HepG2 (cell line): Measurements from ENCODE around the gene ZNF419.

ENCODE experiments used
- AGO1 ChIP-seq: fragments of 200-400 bp; formaldehyde crosslinking; IDR thresholded peaks from 2 replicates; pipeline ENCODE4 v1.6.1; 2017; ENCODE audit warnings: mild to moderate bottlenecking, low read depth, low read length, moderate library complexity; ENCODE audit not compliant: poor library complexity, severe bottlenecking
- CHD4 ChIP-seq: fragments of 200-600 bp; sonication (generic); IDR thresholded peaks from 2 replicates; pipeline ENCODE4 v1.7.0; 2017; ENCODE audit warnings: mild to moderate bottlenecking, low read length, borderline replicate concordance
- EP300 ChIP-seq, 3 experiments: sonication (generic) in 1 of 3; formaldehyde crosslinking in 1 of 3; IDR thresholded peaks; 2 replicates each; pipeline versions ENCODE4 v1.5.1 to v1.6.1; 2011 to 2020; ENCODE audit warnings: low read depth in 2 of 3, low read length in 2 of 3, borderline replicate concordance in 1 of 3, improper control_type of control experiment in 1 of 3, mild to moderate bottlenecking in 1 of 3, missing genetic modification reagents in 1 of 3, moderate library complexity in 1 of 3
- EZH2 ChIP-seq: conservative IDR thresholded peaks from 2 replicates; pipeline ENCODE4 v1.6.1; 2012; ENCODE audit warnings: mild to moderate bottlenecking, low read depth, low read length, moderate library complexity
- GATAD2A ChIP-seq: IDR thresholded peaks from 2 replicates; pipeline ENCODE4 v1.6.1; 2016
- JUND ChIP-seq: sonication (generic); formaldehyde crosslinking; IDR thresholded peaks from 2 replicates; pipeline ENCODE4 v1.8.0; 2022; ENCODE audit warnings: mild to moderate bottlenecking, missing genetic modification reagents
- POLR2A ChIP-seq, 2 experiments: IDR thresholded peaks; 2 replicates each; pipeline ENCODE4 v1.6.1; 2011; ENCODE audit warnings: low read depth in 2 of 2, low read length in 2 of 2, mild to moderate bottlenecking in 1 of 2, moderate library complexity in 1 of 2; ENCODE audit not compliant: insufficient read depth in 1 of 2
- SUZ12 ChIP-seq: fragments of 150-350 bp; IDR thresholded peaks from 2 replicates; pipeline ENCODE4 v1.6.1; 2014; ENCODE audit warnings: low read depth, low read length
- ZNF382 ChIP-seq: sonication (generic); formaldehyde crosslinking; IDR thresholded peaks from 2 replicates; pipeline ENCODE4 v1.5.0; 2020; ENCODE audit warnings: missing genetic modification reagents, mild to moderate bottlenecking, borderline replicate concordance
- ZNF629 ChIP-seq: sonication (generic); formaldehyde crosslinking; conservative IDR thresholded peaks from 2 replicates; pipeline ENCODE4 v1.5.0; 2020; ENCODE audit warnings: missing genetic modification reagents
- ZNF839 ChIP-seq: sonication (generic); formaldehyde crosslinking; IDR thresholded peaks from 2 replicates; pipeline ENCODE4 v1.4.0; 2020; ENCODE audit warnings: missing genetic modification reagents, mild to moderate bottlenecking, borderline replicate concordance
- TF ChIP-seq, protein P1 (sequence below): sonication (generic); formaldehyde crosslinking; IDR thresholded peaks from 2 replicates; pipeline ENCODE4 v1.8.0; 2022; ENCODE audit warnings: low read depth, missing genetic modification reagents

DNA sequence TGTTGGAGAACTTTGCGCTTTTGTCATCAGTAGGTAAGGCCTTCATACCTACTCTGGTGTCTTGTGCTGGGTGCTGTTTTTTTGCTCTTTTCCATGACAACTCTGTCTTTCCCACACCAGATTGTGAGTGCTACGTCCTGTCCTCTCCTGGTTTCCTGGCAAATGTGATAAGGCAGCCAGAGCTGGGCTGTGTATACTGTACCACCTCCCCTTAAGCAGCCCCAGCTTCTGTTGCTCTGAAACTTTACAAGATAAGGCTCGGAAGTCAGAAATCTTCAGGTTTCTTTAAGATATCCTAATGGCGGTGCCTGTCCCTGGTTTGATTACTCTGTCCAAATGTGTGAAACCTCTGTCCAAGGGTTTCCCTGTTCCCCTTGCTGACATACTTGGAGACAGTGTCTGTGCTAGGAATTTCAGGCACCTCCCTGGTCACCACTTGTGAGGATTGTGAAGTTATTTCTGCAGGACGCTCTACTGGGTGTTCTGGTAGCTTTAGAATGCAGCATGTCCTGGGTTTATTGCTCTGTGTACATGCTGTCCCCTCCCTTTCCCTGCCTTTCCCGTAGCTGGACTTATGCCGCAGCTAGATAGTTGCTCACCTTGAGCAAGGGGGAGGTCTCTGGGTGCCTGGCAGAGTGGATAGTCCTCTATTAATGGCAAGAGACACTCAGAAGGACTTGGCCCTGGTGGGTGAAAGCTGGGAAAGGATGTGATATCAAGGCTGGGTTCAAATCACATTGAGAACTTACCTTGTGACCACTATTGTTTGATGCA, 45.4 kb upstream of the ZNF419 start:
- TF ChIP-seq EZH2, result no peak
- no peak for TF ChIP-seq CHD4
- no peak for TF ChIP-seq ZNF382
- no peak for TF ChIP-seq ZNF629 (CRISPR knock-in tag)
- no peak for TF ChIP-seq JUND (CRISPR knock-in tag)
- TF ChIP-seq POLR2A (IDR thresholded peaks at IDR 0.05; ENCODE audit: insufficient read depth in 1 of 2, low read depth in 2 of 2, low read length in 2 of 2), result no peak
- TF ChIP-seq GATAD2A, result no peak
- TF ChIP-seq SUZ12, result no peak
- TF ChIP-seq AGO1, result no peak
- no peak for TF ChIP-seq ZNF839 (CRISPR knock-in tag)
- TF ChIP-seq EP300 (IDR thresholded peaks at IDR 0.05; ENCODE audit: low read depth in 2 of 2, low read length in 2 of 2), result no peak
- no peak for TF ChIP-seq EP300 (CRISPR knock-in tag; IDR thresholded peaks at IDR 0.05; ENCODE audit: borderline replicate concordance)
- TF ChIP-seq, protein P1, sequence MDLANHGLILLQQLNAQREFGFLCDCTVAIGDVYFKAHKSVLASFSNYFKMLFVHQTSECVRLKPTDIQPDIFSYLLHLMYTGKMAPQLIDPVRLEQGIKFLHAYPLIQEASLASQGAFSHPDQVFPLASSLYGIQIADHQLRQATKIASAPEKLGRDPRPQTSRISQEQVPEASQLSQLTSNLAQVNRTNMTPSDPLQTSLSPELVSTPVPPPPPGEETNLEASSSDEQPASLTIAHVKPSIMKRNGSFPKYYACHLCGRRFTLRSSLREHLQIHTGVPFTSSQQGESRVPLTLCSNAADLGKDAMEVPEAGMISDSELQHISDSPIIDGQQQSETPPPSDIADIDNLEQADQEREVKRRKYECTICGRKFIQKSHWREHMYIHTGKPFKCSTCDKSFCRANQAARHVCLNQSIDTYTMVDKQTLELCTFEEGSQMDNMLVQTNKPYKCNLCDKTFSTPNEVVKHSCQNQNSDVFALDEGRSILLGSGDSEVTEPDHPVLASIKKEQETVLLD (CRISPR knock-in tag), result no peak
